ENCODE results near the gene HLF. TPM values are rescaled to one million over a fixed set of nuclear protein-coding genes. Genes with fewer than 3 reads are reported as not detected.

HLF gene
- total RNA-seq, 1 experiment from 2014 or later, result 1.5 TPM

DNA sequence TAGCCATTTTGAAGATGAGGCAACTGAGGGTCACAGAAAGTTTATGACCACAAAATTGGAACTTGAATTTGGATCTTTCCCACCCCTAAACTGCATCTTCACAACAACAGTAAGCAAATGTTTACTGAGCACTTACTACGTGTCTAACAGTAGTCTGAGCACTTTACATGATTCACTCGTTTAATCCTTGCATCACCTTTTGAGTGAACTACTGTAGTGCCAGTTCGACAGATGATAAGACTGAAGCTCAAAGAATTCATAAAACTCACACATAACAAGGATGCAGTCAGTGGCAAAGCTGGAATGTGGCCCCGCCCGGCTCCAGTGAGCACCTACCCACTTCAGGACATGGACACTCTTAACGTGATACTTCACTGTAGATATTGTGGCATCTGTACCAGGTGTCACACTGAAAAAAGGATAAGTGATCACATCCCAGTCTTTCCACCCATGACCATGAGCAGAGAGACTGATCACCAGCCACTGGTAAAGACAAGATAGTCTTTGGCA lies 36.0 kb upstream of the HLF start:
- peaks cover 0 to 9% of the 10 kb centered on the region in 2 experiments; a peak in 3 of 4 replicates for H3K4me1 ChIP-seq (ENCODE audit: control insufficient read depth in 1 of 2, insufficient read depth in 2 of 2, low read length in 2 of 2)
- POLR2A ChIA-PET, result no interaction called here

More for the DNA sequence above, 36.0 kb upstream of the HLF start:
- Histone ChIP-seq H3K27me3 (ENCODE audit: insufficient read depth, low read length) (peaks cover 7% of the 10 kb centered on the region; the same call in 1 of the 2 replicates), H3K4me2 (ENCODE audit: low read length) (peak overlapping the region; percentile 13; the same call in 1 of the 2 replicates), H3K79me2 (ENCODE audit: insufficient read depth, low read length) (no peaks in the 10 kb centered on the region), H3K9ac (ENCODE audit: low read length) (no peak overlapping the region), H3K36me3 (ENCODE audit: control insufficient read depth in 1 of 2, insufficient read depth in 2 of 2, low read length in 2 of 2) (no peaks in the 10 kb centered on the region), H3K4me3 (replicated peaks in 1 of 2; ENCODE audit: low read depth in 1 of 2, low read length in 2 of 2) (no peak overlapping the region), H3K9me3 (ENCODE audit: control insufficient read depth in 1 of 2, insufficient read depth in 1 of 2, low read depth in 1 of 2, low read length in 2 of 2) (no peaks in the 10 kb centered on the region), H2AFZ (ENCODE audit: low read depth, low read length, poor library complexity, severe bottlenecking) (no peak overlapping the region), H3K27ac (ENCODE audit: low read depth, low read length) (no peak overlapping the region), H3K9me2 (ENCODE audit: insufficient read depth) (no peaks in the 10 kb centered on the region), H4K20me1 (ENCODE audit: insufficient read depth) (no peaks in the 10 kb centered on the region)
- BruUV-seq (replicated peaks), result no TSS peak
- intact Hi-C loops (cut with micrococcal nuclease), result no loop called here
- TF ChIP-seq EGR1 (IDR thresholded peaks at IDR 0.05; ENCODE audit: low read depth), result no peak
- no peak for TF ChIP-seq EZH2phosphoT487 (IDR thresholded peaks at IDR 0.05; ENCODE audit: borderline replicate concordance)
- TF ChIP-seq, protein P1, sequence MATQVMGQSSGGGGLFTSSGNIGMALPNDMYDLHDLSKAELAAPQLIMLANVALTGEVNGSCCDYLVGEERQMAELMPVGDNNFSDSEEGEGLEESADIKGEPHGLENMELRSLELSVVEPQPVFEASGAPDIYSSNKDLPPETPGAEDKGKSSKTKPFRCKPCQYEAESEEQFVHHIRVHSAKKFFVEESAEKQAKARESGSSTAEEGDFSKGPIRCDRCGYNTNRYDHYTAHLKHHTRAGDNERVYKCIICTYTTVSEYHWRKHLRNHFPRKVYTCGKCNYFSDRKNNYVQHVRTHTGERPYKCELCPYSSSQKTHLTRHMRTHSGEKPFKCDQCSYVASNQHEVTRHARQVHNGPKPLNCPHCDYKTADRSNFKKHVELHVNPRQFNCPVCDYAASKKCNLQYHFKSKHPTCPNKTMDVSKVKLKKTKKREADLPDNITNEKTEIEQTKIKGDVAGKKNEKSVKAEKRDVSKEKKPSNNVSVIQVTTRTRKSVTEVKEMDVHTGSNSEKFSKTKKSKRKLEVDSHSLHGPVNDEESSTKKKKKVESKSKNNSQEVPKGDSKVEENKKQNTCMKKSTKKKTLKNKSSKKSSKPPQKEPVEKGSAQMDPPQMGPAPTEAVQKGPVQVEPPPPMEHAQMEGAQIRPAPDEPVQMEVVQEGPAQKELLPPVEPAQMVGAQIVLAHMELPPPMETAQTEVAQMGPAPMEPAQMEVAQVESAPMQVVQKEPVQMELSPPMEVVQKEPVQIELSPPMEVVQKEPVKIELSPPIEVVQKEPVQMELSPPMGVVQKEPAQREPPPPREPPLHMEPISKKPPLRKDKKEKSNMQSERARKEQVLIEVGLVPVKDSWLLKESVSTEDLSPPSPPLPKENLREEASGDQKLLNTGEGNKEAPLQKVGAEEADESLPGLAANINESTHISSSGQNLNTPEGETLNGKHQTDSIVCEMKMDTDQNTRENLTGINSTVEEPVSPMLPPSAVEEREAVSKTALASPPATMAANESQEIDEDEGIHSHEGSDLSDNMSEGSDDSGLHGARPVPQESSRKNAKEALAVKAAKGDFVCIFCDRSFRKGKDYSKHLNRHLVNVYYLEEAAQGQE (IDR thresholded peaks at IDR 0.05; ENCODE audit: low read depth), result no peak
- no peak for TF ChIP-seq CBX3 (IDR thresholded peaks at IDR 0.05; ENCODE audit: low read depth)
- no peak for TF ChIP-seq TCF7L2 (IDR thresholded peaks at IDR 0.05; ENCODE audit: borderline replicate concordance, extremely low read depth, insufficient read depth, insufficient read length)
- TF ChIP-seq POLR2A (IDR thresholded peaks at IDR 0.05; ENCODE audit: borderline replicate concordance, extremely low read depth, insufficient read depth, insufficient read length), result no peak
- DNase-seq (ENCODE audit: low read depth, low spot score) (no peak), ATAC-seq (no peak)
- RAD21 ChIA-PET (ENCODE audit: low non-redundant PET in 1 of 2, low total read pairs in 2 of 2, uncharacterized antibody in 2 of 2, unreplicated experiment in 2 of 2), result no interaction called here
- CTCF ChIA-PET, result interaction anchor here (0.9 kb wide), 1 partner anchor 10 kb away, joined by 3 read pairs; no protein-coding TSS in a partner anchor

Measured in HCT116 (cell line).